ENCODE data around the gene UQCC5.

Gene UQCC5

DNA sequence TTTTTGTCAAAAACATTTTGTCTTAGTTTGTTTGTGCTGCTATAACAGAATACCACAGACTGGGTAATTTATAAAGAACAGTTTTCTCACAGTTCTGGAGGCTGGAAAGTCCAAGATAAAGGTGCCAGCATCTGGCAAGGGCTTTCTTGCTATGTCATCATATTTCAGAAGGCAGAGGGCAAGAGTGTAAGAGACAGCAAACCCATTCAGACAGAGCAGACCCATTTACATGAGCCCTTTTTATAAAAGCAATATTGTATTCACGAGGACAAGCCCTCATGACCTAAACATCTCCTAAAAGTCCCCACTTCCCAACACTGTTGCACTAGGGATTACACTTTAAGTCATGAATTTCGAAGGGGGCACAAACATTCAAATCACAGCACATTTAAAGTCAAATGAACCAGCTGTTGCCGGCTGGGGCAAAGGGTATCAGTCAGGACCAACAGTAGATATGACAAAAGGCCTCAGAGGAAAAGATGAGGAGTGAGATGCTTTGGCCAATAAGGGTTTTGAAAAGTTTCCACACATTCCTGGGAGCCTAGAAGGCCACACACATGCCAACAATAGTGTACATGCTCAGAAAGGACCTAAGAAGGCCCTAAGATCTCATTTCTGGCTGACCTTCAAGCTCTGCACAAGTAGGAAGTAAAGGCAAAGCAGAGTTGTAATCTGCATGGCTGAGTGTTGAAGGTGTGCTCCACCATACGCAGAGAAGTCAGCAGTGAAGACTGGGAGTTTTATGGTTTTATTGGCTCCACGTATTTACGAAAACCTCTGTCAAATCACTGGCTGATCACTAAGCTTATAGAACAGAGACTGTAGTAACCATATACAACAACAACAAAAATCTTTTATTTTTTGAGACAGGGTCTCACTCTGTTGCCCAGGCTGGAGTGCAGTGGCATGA lies 37.9 kb downstream of the UQCC5 start:
- no peak for DNase-seq (ENCODE audit: extremely low read depth, insufficient read length)
- Histone ChIP-seq H3K27me3 (replicated peaks; ENCODE audit: control insufficient read depth, insufficient read depth, low read length) (no peaks in the 10 kb centered on the region), H3K4me3 (replicated peaks; ENCODE audit: low read depth, low read length) (no peak overlapping the region), H3K36me3 (ENCODE audit: control insufficient read depth, insufficient read depth, low read length) (peaks cover 12% of the 10 kb centered on the region)
- TF ChIP-seq CTCF (IDR thresholded peaks at IDR 0.05; ENCODE audit: insufficient read depth, low read length, poor library complexity, severe bottlenecking) = no peak
